22Rv1 (cell line): ENCODE data around the gene GDPD1.
A peak's percentile ranks its signal among the peaks of the same experiment; 100 is the strongest.
"Not testable (repeated sequence)": the region's sequence is repeated elsewhere in the genome, so short reads cannot be mapped to it uniquely, and the experiment has no call there.

Source experiments
- H3K27ac ChIP-seq: fragments of 450-650 bp; 2 replicates; pipeline ENCODE4 v1.5.1; 2017
- ZFX ChIP-seq: fragments of 450-650 bp; IDR thresholded peaks from 2 replicates; pipeline ENCODE4 v1.6.1; 2017; ENCODE audit warnings: antibody characterized with exemption, borderline replicate concordance
- TF ChIP-seq, protein P1 (sequence below): fragments of 450-650 bp; IDR thresholded peaks from 2 replicates; pipeline ENCODE4 v1.5.1; 2017; ENCODE audit warnings: mild to moderate bottlenecking

GDPD1 gene

DNA sequence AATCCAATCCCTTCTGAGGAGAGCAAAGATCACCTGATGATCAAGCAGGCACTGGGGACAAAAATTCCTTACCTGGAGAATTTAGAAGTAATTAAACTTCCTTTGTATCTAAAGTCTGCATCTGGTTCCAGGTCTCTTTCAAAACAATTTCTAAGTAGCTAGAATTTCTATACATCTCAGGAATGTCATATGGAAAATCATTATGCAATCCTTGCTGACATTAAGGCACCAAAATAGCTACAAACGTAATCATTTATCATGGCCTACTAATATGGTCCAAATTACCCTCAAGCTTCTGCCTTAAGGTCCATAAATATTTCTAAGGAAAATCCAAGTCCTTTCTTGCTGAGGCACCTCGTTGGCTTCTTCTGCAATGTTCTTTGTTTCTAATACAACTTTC is 78.2 kb downstream of the GDPD1 start:
- H3K27ac ChIP-seq = no peak overlapping the region
- no peak for TF ChIP-seq ZFX
- TF ChIP-seq, protein P1, sequence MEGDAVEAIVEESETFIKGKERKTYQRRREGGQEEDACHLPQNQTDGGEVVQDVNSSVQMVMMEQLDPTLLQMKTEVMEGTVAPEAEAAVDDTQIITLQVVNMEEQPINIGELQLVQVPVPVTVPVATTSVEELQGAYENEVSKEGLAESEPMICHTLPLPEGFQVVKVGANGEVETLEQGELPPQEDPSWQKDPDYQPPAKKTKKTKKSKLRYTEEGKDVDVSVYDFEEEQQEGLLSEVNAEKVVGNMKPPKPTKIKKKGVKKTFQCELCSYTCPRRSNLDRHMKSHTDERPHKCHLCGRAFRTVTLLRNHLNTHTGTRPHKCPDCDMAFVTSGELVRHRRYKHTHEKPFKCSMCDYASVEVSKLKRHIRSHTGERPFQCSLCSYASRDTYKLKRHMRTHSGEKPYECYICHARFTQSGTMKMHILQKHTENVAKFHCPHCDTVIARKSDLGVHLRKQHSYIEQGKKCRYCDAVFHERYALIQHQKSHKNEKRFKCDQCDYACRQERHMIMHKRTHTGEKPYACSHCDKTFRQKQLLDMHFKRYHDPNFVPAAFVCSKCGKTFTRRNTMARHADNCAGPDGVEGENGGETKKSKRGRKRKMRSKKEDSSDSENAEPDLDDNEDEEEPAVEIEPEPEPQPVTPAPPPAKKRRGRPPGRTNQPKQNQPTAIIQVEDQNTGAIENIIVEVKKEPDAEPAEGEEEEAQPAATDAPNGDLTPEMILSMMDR = no peak

DNA sequence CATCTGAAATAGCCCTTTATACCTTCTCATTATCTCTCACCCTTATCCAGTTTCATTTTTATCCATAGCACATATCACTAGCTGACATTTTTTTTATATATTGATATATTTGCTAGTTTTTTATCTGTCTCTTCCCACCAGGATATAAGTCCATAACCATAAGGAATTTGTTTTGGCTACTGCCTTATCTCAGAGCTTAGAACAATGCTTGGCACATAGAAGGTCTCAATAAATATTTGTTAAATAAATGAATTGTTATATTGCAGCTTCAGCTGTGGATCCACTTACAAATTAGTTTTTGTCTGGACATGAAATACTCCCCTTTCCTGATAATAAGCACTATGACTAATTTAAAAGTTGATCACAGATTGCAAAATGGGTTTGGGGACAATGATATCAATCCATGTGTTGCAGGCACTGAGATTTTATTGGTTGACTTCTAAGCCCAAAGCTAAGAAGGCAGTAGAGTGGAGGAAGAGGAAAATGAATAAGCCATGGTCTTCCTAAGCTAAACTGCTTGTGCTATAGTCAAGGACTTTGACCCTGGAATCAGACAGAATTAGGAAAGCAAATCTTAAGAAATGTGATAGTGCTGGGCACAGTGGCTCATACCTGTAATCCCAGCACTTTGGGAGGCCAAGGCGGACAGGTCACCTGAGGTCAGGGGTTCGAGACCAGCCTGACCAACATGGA is 79.2 kb downstream of the GDPD1 start:
- TF ChIP-seq ZFX = no peak
- TF ChIP-seq, protein P1 = no peak

DNA sequence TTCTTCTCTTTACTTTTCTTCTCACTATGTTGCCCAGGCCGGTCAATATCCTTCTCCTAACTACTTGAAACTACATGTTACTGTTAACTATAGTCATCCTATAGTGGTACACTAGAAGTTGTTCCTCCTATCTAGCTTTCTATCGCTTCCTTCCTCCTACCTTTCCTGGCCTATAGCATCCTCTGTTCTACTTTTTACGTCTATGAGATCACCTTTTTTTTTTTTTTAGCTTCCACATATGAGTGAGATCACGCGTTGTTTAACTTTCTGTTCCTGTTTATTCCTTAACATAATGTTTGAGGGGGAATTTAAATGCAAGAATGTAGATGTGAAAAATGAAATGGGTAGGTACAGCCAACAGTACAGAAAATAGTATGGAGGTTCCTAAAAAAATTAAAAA is 80.6 kb downstream of the GDPD1 start:
- no peak for TF ChIP-seq ZFX
- TF ChIP-seq, protein P1 = no peak
- no peak overlapping the region for H3K27ac ChIP-seq

More for the DNA sequence above, 79.2 kb downstream of the GDPD1 start:
- H3K27ac ChIP-seq = no peak overlapping the region; the same call in 1 of the 2 replicates

DNA sequence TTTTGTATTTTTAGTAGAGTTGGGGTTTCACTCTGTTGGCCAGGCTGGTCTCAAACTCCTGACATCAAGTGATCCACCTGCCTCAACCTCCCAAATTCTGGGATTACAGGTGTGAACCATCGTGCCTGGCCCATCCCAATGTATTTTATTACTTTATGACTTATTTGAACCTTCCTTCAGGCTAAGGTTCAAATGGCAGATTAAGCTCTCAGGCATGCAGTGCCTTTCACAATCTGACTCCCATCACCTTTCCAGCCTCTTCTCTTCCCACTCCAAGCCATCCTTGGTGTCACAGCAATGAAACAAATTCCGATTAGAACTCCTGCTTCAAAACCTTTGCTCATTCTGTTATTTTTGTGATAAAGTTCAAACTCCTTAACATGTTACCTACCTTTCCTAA is 84.5 kb downstream of the GDPD1 start:
- TF ChIP-seq, protein P1 = no peak
- TF ChIP-seq ZFX = no peak
- H3K27ac ChIP-seq = no peak overlapping the region

DNA sequence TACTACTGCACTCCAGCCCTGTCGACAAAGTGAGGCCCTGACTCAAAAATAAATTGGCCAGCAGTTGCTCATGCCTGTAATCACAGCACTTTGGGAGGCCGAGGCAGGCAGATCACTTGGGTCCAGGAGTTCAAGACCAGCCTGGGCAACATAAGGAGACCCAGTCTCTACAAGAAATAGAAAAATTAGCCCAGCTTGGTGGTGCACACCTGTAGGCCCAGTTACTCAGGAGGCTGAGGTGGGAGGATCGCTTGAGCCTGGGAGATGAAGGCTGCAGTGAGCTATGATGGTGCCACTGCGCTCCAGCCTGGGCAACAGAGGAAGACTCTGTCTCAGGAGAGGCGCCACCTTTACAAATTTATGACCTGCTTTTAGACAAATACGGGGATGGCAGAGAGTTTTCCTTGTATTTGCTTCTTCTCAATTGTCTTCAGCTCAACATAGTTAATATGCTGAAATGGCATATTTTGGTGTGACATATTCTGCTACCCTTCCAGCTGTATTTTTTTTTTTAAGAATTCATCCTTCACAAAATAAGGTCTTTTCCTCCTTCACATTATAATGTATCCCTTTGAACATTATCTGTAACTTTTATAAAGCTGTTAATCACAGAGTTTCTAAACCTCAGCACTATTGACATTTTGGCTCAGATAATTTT is 90.1 kb downstream of the GDPD1 start:
- no peak for TF ChIP-seq ZFX
- TF ChIP-seq, protein P1 = no peak

DNA sequence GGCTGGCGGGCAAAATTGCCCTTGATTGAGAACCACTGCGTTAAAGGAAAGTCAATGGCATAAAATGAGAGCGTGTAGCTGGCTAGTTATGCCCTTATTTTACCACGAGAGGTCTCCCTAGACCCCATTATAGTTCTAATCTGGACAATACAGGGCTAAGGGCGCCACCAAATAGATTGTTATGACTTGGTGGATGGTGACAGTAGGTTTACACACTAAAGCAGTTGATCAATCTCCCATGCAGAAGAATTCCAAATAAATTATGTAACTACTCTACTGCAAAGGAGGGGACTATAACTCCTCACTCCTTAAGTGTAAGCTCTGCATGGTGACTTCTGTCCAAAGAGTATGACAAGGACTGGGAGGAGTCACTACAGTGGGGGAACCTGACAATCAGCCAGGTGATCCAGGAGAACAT is 90.7 kb downstream of the GDPD1 start:
- H3K27ac ChIP-seq = no peak overlapping the region
- no peak for TF ChIP-seq ZFX
- TF ChIP-seq, protein P1 = peak; percentile 80

More for the DNA sequence above, 90.1 kb downstream of the GDPD1 start:
- no peak overlapping the region for H3K27ac ChIP-seq

DNA sequence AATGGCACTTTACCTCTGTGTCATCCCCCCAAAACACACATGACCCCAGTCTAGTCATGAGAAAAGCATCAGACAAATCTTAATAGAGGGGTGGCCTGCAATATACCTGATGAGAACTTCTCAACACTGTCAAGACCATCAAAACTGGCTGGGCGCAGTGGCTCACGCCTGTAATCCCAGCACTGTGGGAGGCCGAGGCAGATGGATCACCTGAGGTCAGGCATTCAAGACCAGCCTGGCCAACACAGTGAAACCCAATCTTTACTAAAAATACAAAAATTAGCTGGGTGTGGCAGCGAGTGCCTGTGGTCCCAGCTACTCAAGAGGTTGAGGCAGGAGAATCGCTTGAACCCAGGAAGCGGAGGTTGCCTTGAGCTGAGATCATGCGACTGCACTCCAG is 91.2 kb downstream of the GDPD1 start:
- H3K27ac ChIP-seq = not testable (repeated sequence)
